Astrocyte (in vitro differentiated cells and primary cell): ENCODE results near the gene LAYN.

Experiments used
- CTCF ChIP-seq: IDR thresholded peaks from 2 replicates; pipeline ENCODE4 v1.5.1; 2011; ENCODE audit warnings: low read depth, mild to moderate bottlenecking, inconsistent platforms, low read length, moderate library complexity; ENCODE audit not compliant: insufficient read depth
- EZH2 ChIP-seq: IDR thresholded peaks from 2 replicates; pipeline ENCODE4 v1.6.1; 2012; ENCODE audit warnings: mild to moderate bottlenecking, low read length, inconsistent platforms; ENCODE audit not compliant: insufficient read depth

GRCh38 chr11:111574373-111575225, 34.1 kb downstream of the LAYN start:
- TF ChIP-seq CTCF (no peak), EZH2 (no peak)
